Jurkat, Clone E6-1 (cell line): ENCODE data around the gene EHD4.

Experiments
- DNase-seq: peaks from one replicate; pipeline ENCODE4 v3.0.0-alpha.2; 2011; ENCODE audit warnings: low read depth, low spot score
- H3K4me3 ChIP-seq: 2 replicates; pipeline ENCODE4 v1.5.1; 2011; ENCODE audit warnings: mild to moderate bottlenecking, low read length, control low read depth, moderate library complexity

The EHD4 gene

GRCh38 chr15:41908736-41909461 is 63.5 kb downstream of the EHD4 start:
- no peak overlapping the region for H3K4me3 ChIP-seq
- no peak for DNase-seq

- no peak overlapping the region for H3K4me3 ChIP-seq
- DNase-seq: no peak
Observed at GRCh38 chr15:41907141-41907540, 65.2 kb downstream of the EHD4 start.

- DNase-seq: no peak
- H3K4me3 ChIP-seq: no peak overlapping the region
Observed at GRCh38 chr15:41906608-41907007, 65.7 kb downstream of the EHD4 start.

- H3K4me3 ChIP-seq: no peak overlapping the region
- no peak for DNase-seq
Observed at GRCh38 chr15:41905036-41905793, 67.1 kb downstream of the EHD4 start.

- DNase-seq: peak; percentile 52
- no peak overlapping the region for H3K4me3 ChIP-seq
Observed at GRCh38 chr15:41904541-41905005, 67.8 kb downstream of the EHD4 start.

- H3K4me3 ChIP-seq: no peak overlapping the region
- no peak for DNase-seq
Observed at GRCh38 chr15:41903782-41904181, 68.6 kb downstream of the EHD4 start.

- no peak for DNase-seq
- H3K4me3 ChIP-seq: no peak overlapping the region
Observed at GRCh38 chr15:41901431-41901830, 70.9 kb downstream of the EHD4 start.

GRCh38 chr15:41900526-41901380 is 71.6 kb downstream of the EHD4 start:
- no peak for DNase-seq

GRCh38 chr15:41899854-41900442 is 72.4 kb downstream of the EHD4 start:
- DNase-seq: no peak
- H3K4me3 ChIP-seq: no peak overlapping the region

More at GRCh38 chr15:41900526-41901380, 71.6 kb downstream of the EHD4 start:
- no peak overlapping the region for H3K4me3 ChIP-seq

- DNase-seq: no peak
- no peak overlapping the region for H3K4me3 ChIP-seq
Observed at GRCh38 chr15:41897363-41897799, 75.0 kb downstream of the EHD4 start.

GRCh38 chr15:41896566-41896965 is 75.8 kb downstream of the EHD4 start:
- H3K4me3 ChIP-seq: no peak overlapping the region
- DNase-seq: no peak

- no peak for DNase-seq
- H3K4me3 ChIP-seq: no peak overlapping the region
Observed at GRCh38 chr15:41895957-41896356, 76.4 kb downstream of the EHD4 start.

- no peak for DNase-seq
Observed at GRCh38 chr15:41895491-41895890, 76.9 kb downstream of the EHD4 start.

GRCh38 chr15:41894791-41895463 is 77.4 kb downstream of the EHD4 start:
- no peak overlapping the region for H3K4me3 ChIP-seq

More at GRCh38 chr15:41895491-41895890, 76.9 kb downstream of the EHD4 start:
- no peak overlapping the region for H3K4me3 ChIP-seq

GRCh38 chr15:41894251-41894790 is 78.0 kb downstream of the EHD4 start:
- H3K4me3 ChIP-seq: no peak overlapping the region
- no peak for DNase-seq

More at GRCh38 chr15:41894791-41895463, 77.4 kb downstream of the EHD4 start:
- DNase-seq: peak; percentile 12

- no peak for DNase-seq
- no peak within 1 kb of the TSS for H3K4me3 ChIP-seq
Observed at GRCh38 chr15:41893422-41894250, 78.7 kb downstream of the EHD4 start, which contains the start of gene SPTBN5. SPTBN5 (minus strand) TSS chr15:41894053; CDS start chr15:41893497, 556 bp downstream.
